Medulla oblongata (tissue), 1 donor: ENCODE results near the gene STXBP2.

ENCODE experiments used
- DNase-seq: peaks from one replicate; pipeline ENCODE4 v3.0.0-alpha.2; 2015; ENCODE audit errors: extremely low spot score

Gene STXBP2

GRCh38 chr19:7636691-7637373 lies at the start of gene STXBP2:
Gene STXBP2, plus strand, starts transcription at chr19:7637110. Its CDS starts 40 bp downstream, at chr19:7637150.
- no peak for DNase-seq

GRCh38 chr19:7589822-7590221 lies 47.1 kb upstream of the STXBP2 start:
- no peak for DNase-seq

GRCh38 chr19:7590256-7590655 lies 46.7 kb upstream of the STXBP2 start:
- no peak for DNase-seq

DNA sequence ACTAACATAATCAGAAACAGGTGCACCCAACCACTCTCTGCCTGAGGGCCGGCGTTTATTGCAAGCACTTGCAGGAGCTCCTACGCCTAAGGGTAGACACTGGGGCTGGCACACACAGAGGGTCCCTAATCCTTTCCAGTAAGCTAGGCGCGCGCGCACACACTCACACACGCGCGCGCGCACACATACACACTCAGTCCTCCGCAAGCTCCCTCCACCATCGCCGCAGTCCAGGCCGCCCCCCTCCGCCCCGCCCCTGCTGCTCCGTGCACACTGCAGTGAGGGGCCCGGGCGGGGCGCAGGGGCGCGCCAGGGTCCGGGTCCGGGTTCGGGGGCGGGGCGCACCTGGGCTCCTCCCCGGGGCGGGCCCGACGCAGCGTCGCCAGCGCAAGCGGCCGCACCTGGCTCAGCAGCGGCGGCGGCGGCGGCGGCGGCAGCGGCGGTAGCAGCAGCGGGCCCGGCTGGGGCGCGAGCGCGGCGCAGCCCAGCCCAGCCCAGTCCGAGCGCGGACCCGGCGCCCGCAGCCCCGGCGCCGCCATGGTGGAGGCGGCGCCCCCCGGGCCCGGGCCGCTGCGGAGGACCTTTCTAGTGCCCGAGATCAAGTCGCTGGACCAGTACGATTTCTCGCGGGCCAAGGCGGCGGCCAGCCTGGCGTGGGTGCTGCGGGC lies 41.3 kb upstream of the STXBP2 start, which contains the start of gene CAMSAP3:
Gene CAMSAP3 (plus strand): TSS at position 398 of the 668 bp plus-strand sequence. CDS start 140 bp downstream, at position 538.
- no peak for DNase-seq

GRCh38 chr19:7596211-7596937 lies 40.5 kb upstream of the STXBP2 start:
- DNase-seq, result no peak

GRCh38 chr19:7597689-7598088 lies 39.2 kb upstream of the STXBP2 start:
- no peak for DNase-seq

DNA sequence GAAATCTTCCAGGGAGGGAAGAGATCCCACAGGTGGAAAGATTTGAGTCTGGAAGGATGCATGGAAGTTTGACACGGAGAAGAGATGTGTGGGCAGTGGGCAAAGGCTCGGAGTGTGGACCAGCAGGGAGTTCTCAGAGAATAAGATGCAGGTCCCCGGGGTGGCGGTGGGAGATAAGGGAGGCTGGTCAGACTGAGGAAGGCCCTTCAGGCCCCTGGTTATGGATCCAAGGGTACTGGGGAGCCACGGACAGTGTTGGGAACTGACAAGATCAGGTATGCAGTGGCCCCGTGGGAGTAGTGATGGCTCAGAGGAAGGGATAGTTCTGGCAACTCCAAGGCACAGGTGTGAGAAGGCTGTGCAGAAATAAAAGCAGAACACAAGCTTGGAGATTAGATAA lies 38.7 kb upstream of the STXBP2 start:
- no peak for DNase-seq

- no peak for DNase-seq
Observed at GRCh38 chr19:7600721-7601120, 36.2 kb upstream of the STXBP2 start.

GRCh38 chr19:7602240-7602934 lies 34.5 kb upstream of the STXBP2 start:
- no peak for DNase-seq

- DNase-seq, result no peak
Observed at GRCh38 chr19:7602935-7603497, 33.9 kb upstream of the STXBP2 start.

DNA sequence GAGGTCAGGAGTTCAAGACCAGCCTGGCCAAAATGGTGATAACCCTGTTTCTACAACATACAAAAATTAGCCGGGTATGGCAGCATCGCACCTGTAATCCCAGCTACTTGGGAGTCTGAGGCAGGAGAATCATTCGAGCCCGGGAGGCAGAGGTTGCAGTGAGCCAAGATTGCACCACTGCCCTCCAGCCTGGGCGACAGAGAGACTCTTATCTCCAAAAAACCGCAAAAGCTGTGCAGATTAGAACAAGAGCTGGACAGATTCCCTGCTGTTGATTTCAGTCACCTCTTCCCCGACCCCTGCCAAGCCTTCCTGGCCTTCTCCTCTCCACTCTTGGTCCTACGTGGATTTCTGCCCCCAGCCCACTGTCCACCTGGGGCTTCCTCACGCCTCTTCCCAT lies 33.0 kb upstream of the STXBP2 start:
- no peak for DNase-seq

- no peak for DNase-seq
Observed at GRCh38 chr19:7605490-7606222, 31.3 kb upstream of the STXBP2 start.

- DNase-seq, result no peak
Observed at GRCh38 chr19:7606289-7606688, 30.6 kb upstream of the STXBP2 start.

GRCh38 chr19:7607212-7607873 lies 29.6 kb upstream of the STXBP2 start:
- no peak for DNase-seq

- no peak for DNase-seq
Observed at GRCh38 chr19:7607874-7608560, 28.9 kb upstream of the STXBP2 start.

- no peak for DNase-seq
Observed at GRCh38 chr19:7610491-7611240, 26.2 kb upstream of the STXBP2 start.

- DNase-seq, result no peak
Observed at GRCh38 chr19:7611541-7612279, 25.2 kb upstream of the STXBP2 start.
